Osteoblast (primary cell): ENCODE data around the gene SCUBE1. TPM values are rescaled to one million over a fixed set of nuclear protein-coding genes. Genes with fewer than 3 reads are reported as not detected.

Experiments used
- DNase-seq: peaks from one replicate; pipeline ENCODE4 v3.0.0; 2011; ENCODE audit warnings: low spot score, mixed read lengths; ENCODE audit not compliant: insufficient read length; ENCODE audit errors: missing footprints
- H2AFZ ChIP-seq: 2 replicates; pipeline ENCODE4 v1.6.0; 2011; ENCODE audit warnings: mild to moderate bottlenecking, low read length
- H3K27ac ChIP-seq: 2 replicates; pipeline ENCODE4 v1.5.1; 2011; ENCODE audit warnings: mild to moderate bottlenecking, low read depth, low read length, moderate library complexity
- H3K27me3 ChIP-seq: 2 replicates; pipeline ENCODE4 v1.6.0; 2012; ENCODE audit warnings: mild to moderate bottlenecking, control low read depth, inconsistent platforms, low read length, moderate library complexity; ENCODE audit not compliant: insufficient read depth
- H3K36me3 ChIP-seq: 2 replicates; pipeline ENCODE4 v1.5.1; 2011; ENCODE audit warnings: mild to moderate bottlenecking, low read length, control low read depth, moderate library complexity; ENCODE audit not compliant: insufficient read depth
- H3K4me1 ChIP-seq: 2 replicates; pipeline ENCODE4 v1.5.1; 2011; ENCODE audit warnings: mild to moderate bottlenecking, low read length, control low read depth, moderate library complexity; ENCODE audit not compliant: insufficient read depth
- H3K4me2 ChIP-seq: 2 replicates; pipeline ENCODE4 v1.6.0; 2011; ENCODE audit warnings: mild to moderate bottlenecking, low read length; ENCODE audit not compliant: insufficient read depth
- H3K4me3 ChIP-seq: fragments of 200-600 bp; sonication (generic); 3 replicates; pipeline ENCODE4 v1.5.1; 2012; ENCODE audit warnings: mild to moderate bottlenecking, low read length, inconsistent platforms; ENCODE audit not compliant: insufficient read depth
- H3K79me2 ChIP-seq: 2 replicates; pipeline ENCODE4 v1.6.0; 2012; ENCODE audit warnings: mild to moderate bottlenecking, low read length, control low read depth, inconsistent platforms; ENCODE audit not compliant: insufficient read depth
- H3K9me3 ChIP-seq: 2 replicates; pipeline ENCODE4 v1.5.1; 2011; ENCODE audit warnings: low read depth, low read length, control low read depth
- H4K20me1 ChIP-seq: 2 replicates; pipeline ENCODE4 v1.6.0; 2012; ENCODE audit warnings: mild to moderate bottlenecking, low read length, control low read depth; ENCODE audit not compliant: insufficient read depth
- CTCF ChIP-seq: IDR thresholded peaks from 2 replicates; pipeline ENCODE4 v1.5.1; 2011; ENCODE audit warnings: mild to moderate bottlenecking, low read depth, low read length, moderate library complexity; ENCODE audit errors: extremely low read depth
- total RNA-seq: library from RNA; depleted of rRNA; stranded (reverse); fragments of >200 nt; gene quantifications from 2 replicates; pipeline ENCODE4 v1.2.3, GENCODE V29; 2012

Gene SCUBE1
- total RNA-seq, 1 donor, result 2.2 TPM

GRCh38 chr22:43228863-43229262 lies 114.3 kb downstream of the SCUBE1 start:
- H4K20me1 ChIP-seq, result no peaks in the 10 kb centered on the region
- H3K4me3 ChIP-seq, result no peak overlapping the region
- no peaks in the 10 kb centered on the region for H3K9me3 ChIP-seq
- no peak for TF ChIP-seq CTCF
- no peaks in the 10 kb centered on the region for H3K4me1 ChIP-seq
- no peak overlapping the region for H3K4me2 ChIP-seq
- H2AFZ ChIP-seq, result no peak overlapping the region
- no peak for DNase-seq
- no peaks in the 10 kb centered on the region for H3K36me3 ChIP-seq
- H3K27me3 ChIP-seq, result peaks cover 3% of the 10 kb centered on the region
- no peak overlapping the region for H3K27ac ChIP-seq
- no peaks in the 10 kb centered on the region for H3K79me2 ChIP-seq

- H3K79me2 ChIP-seq, result no peaks in the 10 kb centered on the region
- peaks cover 3% of the 10 kb centered on the region for H3K27me3 ChIP-seq
- no peak overlapping the region for H3K4me3 ChIP-seq
- H3K4me1 ChIP-seq, result no peaks in the 10 kb centered on the region
- no peak overlapping the region for H2AFZ ChIP-seq
- TF ChIP-seq CTCF, result peak; percentile 38
- no peaks in the 10 kb centered on the region for H3K36me3 ChIP-seq
- DNase-seq, result no peak
- no peak overlapping the region for H3K27ac ChIP-seq
- H3K9me3 ChIP-seq, result no peaks in the 10 kb centered on the region
- H4K20me1 ChIP-seq, result no peaks in the 10 kb centered on the region
- no peak overlapping the region for H3K4me2 ChIP-seq
These were observed 114.8 kb downstream of the SCUBE1 start for GRCh38 chr22:43228330-43228729.

GRCh38 chr22:43227239-43227630 lies 115.9 kb downstream of the SCUBE1 start:
- H3K4me3 ChIP-seq, result no peak overlapping the region
- no peak for DNase-seq
- H3K36me3 ChIP-seq, result no peaks in the 10 kb centered on the region
- H2AFZ ChIP-seq, result no peak overlapping the region
- no peaks in the 10 kb centered on the region for H4K20me1 ChIP-seq
- H3K27me3 ChIP-seq, result no peaks in the 10 kb centered on the region
- no peaks in the 10 kb centered on the region for H3K4me1 ChIP-seq
- no peaks in the 10 kb centered on the region for H3K9me3 ChIP-seq
- no peak overlapping the region for H3K4me2 ChIP-seq
- no peak for TF ChIP-seq CTCF
- no peak overlapping the region for H3K27ac ChIP-seq
- no peaks in the 10 kb centered on the region for H3K79me2 ChIP-seq

- no peak overlapping the region for H2AFZ ChIP-seq
- no peaks in the 10 kb centered on the region for H3K27me3 ChIP-seq
- no peak for DNase-seq
- no peak overlapping the region for H3K27ac ChIP-seq
- no peaks in the 10 kb centered on the region for H3K9me3 ChIP-seq
- H3K4me2 ChIP-seq, result no peak overlapping the region
- no peaks in the 10 kb centered on the region for H3K4me1 ChIP-seq
- H3K4me3 ChIP-seq, result no peak overlapping the region
- no peak for TF ChIP-seq CTCF
- no peaks in the 10 kb centered on the region for H3K36me3 ChIP-seq
- no peaks in the 10 kb centered on the region for H3K79me2 ChIP-seq
- H4K20me1 ChIP-seq, result no peaks in the 10 kb centered on the region
These were observed 116.6 kb downstream of the SCUBE1 start for GRCh38 chr22:43226377-43227238.
